T-cell (primary cell): ENCODE data around the gene CCDC117. TPM values are rescaled to one million over a fixed set of nuclear protein-coding genes. Genes with fewer than 3 reads are reported as not detected.
A peak's percentile ranks its signal among the peaks of the same experiment; 100 is the strongest.
"Not testable (repeated sequence)": the region's sequence is repeated elsewhere in the genome, so short reads cannot be mapped to it uniquely, and the experiment has no call there.

Source experiments
- ATAC-seq, 4 experiments: fragments of 200-7000 bp in 3 of 4; fragments of 150-1000 bp in 1 of 4; cut with Tn5 transposase; replicated peaks in 1 of 4; 1 replicate in 3 of 4; 2 replicates in 1 of 4; pipeline ENCODE4 v1.10.0; 2021; ENCODE audit warnings: moderate library complexity in 3 of 4, mild to moderate bottlenecking in 2 of 4, moderate number of reproducible peaks in 1 of 4
- CTCF ChIA-PET, 2 donors: fragments of 300-600 bp; sonication (Branson Sonifier 250); formaldehyde crosslinking; loops; one replicate each; lab custom pipeline; 2022; ENCODE audit warnings: antibody characterized with exemption in 2 of 2; lab: Charles Lee
- POLR2A ChIA-PET, 2 donors: fragments of 300-600 bp; sonication (Branson Sonifier 250); formaldehyde crosslinking; loops; one replicate each; lab custom pipeline; 2022; ENCODE audit warnings: antibody characterized with exemption in 2 of 2; lab: Charles Lee
- DNase-seq, 35 experiments: peaks; one replicate each; pipeline versions ENCODE4 v3.0.0 to v3.0.0-alpha.2; 2013 to 2023
- H3K27ac ChIP-seq: one replicate; pipeline ENCODE4 v1.5.1; 2013; ENCODE audit warnings: low read length
- H3K27me3 ChIP-seq, 2 experiments: replicated peaks in 1 of 2; 1 replicate in 1 of 2; 2 replicates in 1 of 2; pipeline versions ENCODE4 v1.6.1 to v1.7.0; 2013; ENCODE audit warnings: low read length in 1 of 2, mixed read lengths in 1 of 2; ENCODE audit not compliant: control insufficient read depth in 2 of 2, insufficient read depth in 2 of 2; ENCODE audit errors: extremely low read depth in 1 of 2
- H3K36me3 ChIP-seq, 2 donors: 1 replicate in 1 of 2; 2 replicates in 1 of 2; pipeline versions ENCODE4 v1.6.1 to v1.7.0; 2013; ENCODE audit warnings: low read length in 1 of 2; ENCODE audit not compliant: control insufficient read depth in 2 of 2, insufficient read depth in 1 of 2; ENCODE audit errors: extremely low read depth in 1 of 2
- H3K4me1 ChIP-seq, 2 experiments: 1 replicate in 1 of 2; 2 replicates in 1 of 2; pipeline versions ENCODE4 v1.6.1 to v1.7.0; 2013; ENCODE audit warnings: low read length in 2 of 2, mixed read lengths in 1 of 2; ENCODE audit not compliant: insufficient read depth in 2 of 2, control insufficient read depth in 1 of 2; ENCODE audit errors: extremely low read depth in 1 of 2
- H3K4me3 ChIP-seq, 2 donors: 1 replicate in 1 of 2; 2 replicates in 1 of 2; pipeline versions ENCODE4 v1.5.1 to v1.7.0; 2013; ENCODE audit warnings: mild to moderate bottlenecking in 2 of 2, low read length in 1 of 2, moderate library complexity in 1 of 2; ENCODE audit not compliant: control insufficient read depth in 1 of 2; ENCODE audit errors: extremely low read depth in 1 of 2
- H3K9me3 ChIP-seq: 2 replicates; pipeline ENCODE4 v1.7.0; 2013
- H3K27ac Mint-ChIP-seq, 2 donors: one replicate each; pipeline ENCODE4 v1.8.0; 2020 to 2021; ENCODE audit warnings: mild to moderate bottlenecking in 2 of 2, mixed read lengths in 2 of 2
- H3K27me3 Mint-ChIP-seq, 2 donors: one replicate each; pipeline ENCODE4 v1.8.0; 2021 to 2022; ENCODE audit warnings: mixed read lengths in 2 of 2
- H3K36me3 Mint-ChIP-seq: one replicate; pipeline ENCODE4 v1.8.0; 2021; ENCODE audit warnings: mixed read lengths
- H3K4me1 Mint-ChIP-seq, 3 donors: one replicate each; pipeline ENCODE4 v1.8.0; 2020 to 2022; ENCODE audit warnings: mixed read lengths in 3 of 3, mild to moderate bottlenecking in 1 of 3
- H3K4me3 Mint-ChIP-seq, 3 donors: one replicate each; pipeline ENCODE4 v1.8.0; 2020 to 2022; ENCODE audit warnings: mild to moderate bottlenecking in 3 of 3, mixed read lengths in 3 of 3, moderate library complexity in 3 of 3
- H3K9me3 Mint-ChIP-seq, 3 donors: one replicate each; pipeline ENCODE4 v1.8.0; 2020 to 2022; ENCODE audit warnings: mixed read lengths in 3 of 3
- WGBS: methylation state at CpG from one replicate; pipeline ENCODE4 v1.1.5; 2013; ENCODE audit warnings: missing lambda C conversion rate; ENCODE audit not compliant: insufficient coverage; 5-methylcytosine and 5-hydroxymethylcytosine counted together
- total RNA-seq, 35 experiments: library from RNA in 6 of 35; stranded (reverse) in 6 of 35; fragments of 120-200 nt in 1 of 35; gene quantifications; one replicate each; pipeline versions ENCODE4 v1.2.1 to v1.2.4 and lab custom pipeline; 2013 to 2026

Gene CCDC117
- total RNA-seq, 5 donors from 2014 or later (not counting 1 experiment from before 2014, with no cell fraction given) = 14.4 to 22.7 (median 17.4) TPM

DNA sequence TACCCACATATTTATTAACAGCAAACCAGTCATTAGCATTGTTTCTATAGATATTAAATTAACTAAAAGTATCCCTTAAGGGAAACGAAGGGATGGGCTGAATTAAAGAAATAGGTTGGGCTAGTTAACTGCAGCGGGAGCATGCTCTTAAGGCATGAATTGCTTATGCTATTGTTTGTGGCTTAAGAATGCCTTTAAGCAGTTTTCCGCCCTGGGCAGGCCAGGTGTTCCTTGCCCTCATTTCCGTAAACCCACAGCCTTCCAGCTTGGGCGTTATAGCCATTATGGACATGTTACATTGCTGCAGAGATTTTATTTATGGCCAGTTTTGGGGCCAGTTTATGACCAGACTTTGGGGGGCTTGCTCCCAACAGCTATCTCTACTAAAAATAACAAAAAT is 32.9 kb downstream of the CCDC117 start:
- peaks cover 22 to 43% of the 10 kb centered on the region in 2 experiments for H3K4me1 ChIP-seq
- H3K27ac ChIP-seq, H3K36me3 ChIP-seq, ATAC-seq, H3K9me3 ChIP-seq, H3K27me3 ChIP-seq, H3K27me3 Mint-ChIP-seq, H3K36me3 Mint-ChIP-seq, H3K9me3 Mint-ChIP-seq, DNase-seq, H3K4me3 Mint-ChIP-seq, H3K4me3 ChIP-seq, CTCF ChIA-PET: not testable (repeated sequence)
- POLR2A ChIA-PET = interaction anchor here in 1 of 2 donors (0.7 kb wide), 1 partner anchor 100 kb away, joined by 6 read pairs; no protein-coding TSS in a partner anchor
- Mint-ChIP-seq H3K27ac (peak overlapping the region in 1 of 2 donors; percentile 18), H3K4me1 (peaks cover 37 to 56% (median 48%) of the 10 kb centered on the region in 3 donors)
- 100% methylated on average over 1 of the region's 5 CpGs for WGBS

DNA sequence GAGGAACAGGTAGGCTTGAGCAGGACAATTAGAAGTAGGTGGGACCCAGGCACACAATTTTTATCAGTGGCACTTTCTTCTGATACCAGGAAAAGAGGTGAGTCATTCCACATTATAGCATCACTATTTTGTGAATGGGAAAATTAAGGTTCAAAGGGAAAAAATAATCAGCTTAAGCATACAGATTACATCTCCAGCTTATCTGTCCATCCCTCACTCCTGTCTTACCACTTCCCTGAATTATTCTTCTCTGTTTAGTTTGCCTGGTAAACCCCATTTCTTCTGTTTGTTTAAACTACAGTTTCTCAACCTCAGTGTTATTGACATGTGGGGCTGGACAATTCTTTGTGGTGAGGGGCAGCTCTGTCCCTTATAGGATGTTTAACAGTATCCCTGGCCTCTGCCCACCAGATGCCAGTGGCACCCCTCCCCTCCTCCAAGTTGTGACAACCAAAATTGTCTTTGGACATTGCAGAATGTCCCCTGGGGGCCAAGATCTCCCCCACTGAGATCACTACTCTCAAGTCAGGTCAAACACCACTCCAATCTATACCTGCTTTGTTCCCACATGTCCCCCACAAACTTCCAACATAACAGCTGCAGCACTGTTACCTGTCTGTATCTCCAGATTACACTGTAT is 36.3 kb downstream of the CCDC117 start:
- Mint-ChIP-seq H3K27me3 (no peaks in the 10 kb centered on the region), H3K27ac (peak overlapping the region; percentile 8 to 84), H3K4me3 (peak overlapping the region in 1 of 3 donors; percentile 81), H3K9me3 (no peaks in the 10 kb centered on the region), H3K36me3 (peaks cover 7% of the 10 kb centered on the region), H3K4me1 (peaks cover 58 to 68% (median 64%) of the 10 kb centered on the region in 3 donors)
- H3K27me3 ChIP-seq = no peaks in the 10 kb centered on the region
- CTCF ChIA-PET = interaction anchor here in 1 of 2 donors (0.6 to 1.4 kb wide), 2 partner anchors 18 to 198 kb away, joined by 3 to 4 read pairs; no protein-coding TSS in a partner anchor
- H3K27ac ChIP-seq = peak overlapping the region; percentile 14
- peaks cover 36 to 53% of the 10 kb centered on the region in 2 experiments for H3K4me1 ChIP-seq
- no peaks in the 10 kb centered on the region for H3K9me3 ChIP-seq
- POLR2A ChIA-PET = interaction anchor here in 1 of 2 donors (1.2 kb wide), 1 partner anchor 8 kb away, joined by 4 read pairs; the partner anchor contains the start of gene XBP1
- peaks cover 0 to 8% of the 10 kb centered on the region in 2 donors for H3K36me3 ChIP-seq
- H3K4me3 ChIP-seq = no peak overlapping the region
- ATAC-seq = no peak
- no peak for DNase-seq

DNA sequence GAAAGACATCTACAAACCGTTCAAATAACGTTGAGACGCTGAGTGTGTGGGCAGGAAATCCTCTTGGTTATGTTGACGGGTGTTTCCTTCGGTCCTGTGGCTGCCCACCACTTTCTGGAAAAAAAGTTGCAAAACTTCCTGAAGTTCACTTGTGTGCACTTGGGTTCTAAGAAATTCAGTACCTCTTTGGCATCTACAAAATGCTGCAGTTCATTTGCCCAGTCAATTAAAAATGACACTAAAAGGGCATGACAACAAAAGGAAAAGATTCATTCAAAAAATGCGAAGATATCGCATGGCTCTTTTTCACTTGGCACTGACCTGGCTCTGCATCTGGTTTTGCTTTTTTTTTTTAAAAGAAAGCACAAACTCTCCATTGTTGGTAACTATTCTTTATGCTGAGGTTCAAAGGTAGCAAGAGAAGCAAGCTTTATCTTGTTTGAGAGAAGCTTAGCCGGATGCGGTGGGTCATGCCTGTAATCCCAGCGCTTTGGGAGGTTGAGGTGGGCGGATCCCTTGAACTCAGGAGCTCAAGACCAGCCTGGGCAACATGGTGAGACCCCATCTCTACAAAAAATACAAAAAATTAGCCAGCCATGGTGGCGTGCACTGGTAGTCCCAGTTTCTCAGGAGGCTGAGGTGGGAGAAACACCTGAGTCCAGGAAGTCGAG is 38.5 kb downstream of the CCDC117 start:
- Histone ChIP-seq H3K27ac (peak overlapping the region; percentile 61), H3K4me1 (peaks cover 51 to 71% of the 10 kb centered on the region in 2 experiments), H3K27me3 (no peaks in the 10 kb centered on the region), H3K9me3 (no peaks in the 10 kb centered on the region), H3K4me3 (peak overlapping the region; percentile 22 to 72), H3K36me3 (peaks cover 3 to 8% of the 10 kb centered on the region in 2 donors)
- Mint-ChIP-seq H3K27me3 (no peaks in the 10 kb centered on the region), H3K36me3 (peaks cover 22% of the 10 kb centered on the region), H3K4me3 (peak overlapping the region; percentile 73 to 81 (median 77)), H3K9me3 (no peaks in the 10 kb centered on the region), H3K27ac (peak overlapping the region; percentile 88 to 92), H3K4me1 (peaks cover 73 to 83% (median 83%) of the 10 kb centered on the region in 3 donors)
- ATAC-seq = peak; percentile 54 to 67 (median 61)
- WGBS = 0% methylated on average over 1 of the region's 13 CpGs
- ChIA-PET POLR2A (interaction anchor here (0.9 to 2.3 kb wide), 3 partner anchors 11 to 14 kb away, joined by 3 to 23 read pairs (median 3); partner anchors contain the start of gene XBP1 (in 1 of the 2)), CTCF (interaction anchor here in 1 of 2 donors (0.5 to 3.2 kb wide), 6 partner anchors 10 to 34 kb away, joined by 3 to 35 read pairs (median 6); partner anchors contain the start of gene XBP1)
- peak in 22 of 35 experiments; percentile 8 to 67 (median 28) for DNase-seq

DNA sequence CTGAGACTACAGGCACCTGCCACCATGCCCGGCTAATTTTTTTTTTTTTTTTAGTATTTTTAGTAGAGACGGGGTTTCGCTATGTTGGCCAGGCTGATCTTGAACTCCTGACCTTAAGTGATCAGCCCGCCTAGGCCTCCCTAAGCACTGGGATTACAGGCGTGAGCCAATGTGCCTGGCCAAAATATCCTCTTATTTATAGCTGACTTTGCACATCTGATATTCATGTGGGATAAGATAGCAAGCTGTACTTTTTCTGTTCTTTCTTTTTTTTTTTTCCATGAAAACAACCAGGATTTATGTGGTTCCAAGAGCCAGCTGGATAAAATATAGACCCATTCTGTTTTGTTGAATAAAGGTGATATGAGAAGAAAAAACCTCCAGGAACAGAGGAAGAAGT is 40.0 kb downstream of the CCDC117 start:
- CTCF ChIA-PET = interaction anchor here (0.6 to 3.2 kb wide), 4 partner anchors 12 to 214 kb away, joined by 3 to 35 read pairs (median 4); partner anchors contain the start of gene XBP1 (in 1 of the 2)
- H3K27ac Mint-ChIP-seq = peak overlapping the region; percentile 92
- Histone ChIP-seq H3K27ac (peak overlapping the region; percentile 61), H3K27me3 (no peaks in the 10 kb centered on the region), H3K36me3 (peaks cover under 1 to 3% of the 10 kb centered on the region in 2 donors), H3K9me3 (no peaks in the 10 kb centered on the region), H3K4me3 (peak overlapping the region in 1 of 2 donors; percentile 22), H3K4me1 (peaks cover 50 to 72% of the 10 kb centered on the region in 2 experiments)
- no peak for DNase-seq
- POLR2A ChIA-PET = interaction anchor here in 1 of 2 donors (1.1 to 2.3 kb wide), 2 partner anchors 9 to 13 kb away, joined by 9 to 23 read pairs; partner anchors contain the start of gene XBP1
- H3K36me3 Mint-ChIP-seq = peaks cover 22% of the 10 kb centered on the region
- H3K27me3 Mint-ChIP-seq = no peaks in the 10 kb centered on the region
- WGBS = no CpG with 5 or more reads among the region's 5 CpGs
- H3K9me3 Mint-ChIP-seq = no peaks in the 10 kb centered on the region
- H3K4me1 Mint-ChIP-seq = peaks cover 83 to 84% (median 84%) of the 10 kb centered on the region in 3 donors
- ATAC-seq = no peak
- H3K4me3 Mint-ChIP-seq = peak overlapping the region in 2 of 3 donors; percentile 73 to 81

GRCh38 chr22:28813772-28814518 is 41.5 kb downstream of the CCDC117 start:
- CTCF ChIA-PET = interaction anchor here in 1 of 2 donors (0.5 to 3.2 kb wide), 4 partner anchors 13 to 249 kb away, joined by 3 to 35 read pairs (median 4); partner anchors contain the start of gene XBP1
- Mint-ChIP-seq H3K36me3 (peaks cover 18% of the 10 kb centered on the region), H3K4me1 (peaks cover 86 to 90% (median 88%) of the 10 kb centered on the region in 3 donors), H3K27me3 (no peaks in the 10 kb centered on the region), H3K9me3 (no peaks in the 10 kb centered on the region), H3K27ac (peak overlapping the region; percentile 69 to 92), H3K4me3 (peak overlapping the region in 1 of 3 donors; percentile 66)
- no peak overlapping the region for H3K4me3 ChIP-seq
- 100% methylated on average over 1 of the region's 2 CpGs for WGBS
- ATAC-seq (no peak), DNase-seq (no peak)
- no peaks in the 10 kb centered on the region for H3K9me3 ChIP-seq
- POLR2A ChIA-PET = interaction anchor here in 1 of 2 donors (0.7 kb wide), 1 partner anchor 75 kb away, joined by 3 read pairs; no protein-coding TSS in a partner anchor
- no peaks in the 10 kb centered on the region for H3K27me3 ChIP-seq
- H3K27ac ChIP-seq = no peak overlapping the region
- peaks cover 58 to 77% of the 10 kb centered on the region in 2 experiments for H3K4me1 ChIP-seq
- peaks cover 0 to 3% of the 10 kb centered on the region in 2 donors for H3K36me3 ChIP-seq
